K562 (cell line): ENCODE measurements around the gene MTF1.

Experiments used
- BRCA1 ChIP-seq, 2 experiments: fragments of 450-650 bp in 1 of 2; sonication (generic) in 1 of 2; formaldehyde crosslinking in 1 of 2; IDR thresholded peaks; 2 replicates each; pipeline versions ENCODE4 v1.5.0 to v1.6.1; 2017 to 2020; ENCODE audit warnings: mild to moderate bottlenecking in 1 of 2, missing genetic modification reagents in 1 of 2
- CTCF ChIP-seq, 3 experiments: IDR thresholded peaks in 2 of 3; conservative IDR thresholded peaks in 1 of 3; 2 replicates each; pipeline ENCODE4 v1.5.1; 2011 to 2012; ENCODE audit warnings: low read length in 3 of 3, mild to moderate bottlenecking in 3 of 3, control low read depth in 2 of 3, improper control_type of control experiment in 1 of 3, inconsistent platforms in 1 of 3, low read depth in 1 of 3, mixed read lengths in 1 of 3, moderate library complexity in 1 of 3; ENCODE audit not compliant: insufficient read depth in 2 of 3
- EP300 ChIP-seq: IDR thresholded peaks from 2 replicates; pipeline ENCODE4 v1.6.1; 2012; ENCODE audit warnings: low read length, improper control_type of control experiment
- GABPB2 ChIP-seq: fragments of 250-450 bp; sonication (Bioruptor Pico); conservative IDR thresholded peaks from 2 replicates; pipeline ENCODE4 v1.5.1; 2021; ENCODE audit warnings: mild to moderate bottlenecking
- GATAD2B ChIP-seq: fragments of 450-650 bp; IDR thresholded peaks from 2 replicates; pipeline ENCODE4 v1.6.1; 2017; ENCODE audit warnings: mild to moderate bottlenecking, borderline replicate concordance
- GTF3C2 ChIP-seq: IDR thresholded peaks from 3 replicates; pipeline ENCODE4 v1.6.1; 2011; ENCODE audit warnings: borderline replicate concordance, mild to moderate bottlenecking, moderate library complexity; ENCODE audit not compliant: insufficient read length; ENCODE audit errors: extremely low read depth
- HDAC2 ChIP-seq: fragments of 450-650 bp; IDR thresholded peaks from 2 replicates; pipeline ENCODE4 v1.6.1; 2016; ENCODE audit warnings: mild to moderate bottlenecking
- POLR2AphosphoS5 ChIP-seq: IDR thresholded peaks from 2 replicates; pipeline ENCODE4 v1.6.1; 2011; ENCODE audit warnings: mild to moderate bottlenecking, low read depth, low read length, moderate library complexity; ENCODE audit not compliant: control insufficient read depth, insufficient read depth
- ZNF384 ChIP-seq: IDR thresholded peaks from 2 replicates; pipeline ENCODE4 v1.6.1; 2012; ENCODE audit warnings: low read depth, low read length, improper control_type of control experiment
- ZNF696 ChIP-seq: fragments of 250-450 bp; sonication (Bioruptor Pico); conservative IDR thresholded peaks from 2 replicates; pipeline ENCODE4 v1.4.0; 2020; ENCODE audit warnings: mild to moderate bottlenecking, moderate library complexity

GRCh38 chr1:37892151-37893047, 33.0 kb upstream of the MTF1 start:
- no peak for TF ChIP-seq EP300
- no peak for TF ChIP-seq GATAD2B
- no peak for TF ChIP-seq CTCF (IDR thresholded peaks at IDR 0.05 in 2 of 3, conservative IDR thresholded peaks at IDR 0.05 in 1 of 3; ENCODE audit: insufficient read depth in 2 of 3, low read depth in 1 of 3, low read length in 3 of 3)
- TF ChIP-seq ZNF696 (CRISPR knock-in tag), result no peak
- TF ChIP-seq GTF3C2, result no peak
- no peak for TF ChIP-seq GABPB2
- TF ChIP-seq HDAC2, result no peak
- TF ChIP-seq POLR2AphosphoS5, result no peak
- TF ChIP-seq BRCA1 (IDR thresholded peaks at IDR 0.05), result no peak
- no peak for TF ChIP-seq BRCA1 (CRISPR knock-in tag; IDR thresholded peaks at IDR 0.05)
- no peak for TF ChIP-seq ZNF384
